Testis (tissue), 3 donors: ENCODE results near the gene TGFBR3. TPM values are rescaled to one million over a fixed set of nuclear protein-coding genes. Genes with fewer than 3 reads are reported as not detected.
A peak's percentile ranks its signal among the peaks of the same experiment; 100 is the strongest.

Source experiments
- DNase-seq: peaks from one replicate; pipeline ENCODE4 v3.0.0-alpha.2; 2019
- H3K27ac ChIP-seq, 2 donors: fragments of 200-600 bp; sonication (generic); one replicate each; pipeline ENCODE4 v1.5.1; 2019
- H3K27me3 ChIP-seq: fragments of 200-600 bp; sonication (generic); one replicate; pipeline ENCODE4 v1.5.1; 2019
- H3K36me3 ChIP-seq: fragments of 200-600 bp; sonication (generic); one replicate; pipeline ENCODE4 v1.5.1; 2017; ENCODE audit warnings: low read depth; ENCODE audit errors: missing control alignments
- H3K4me1 ChIP-seq: fragments of 200-600 bp; sonication (generic); one replicate; pipeline ENCODE4 v1.5.1; 2019
- H3K4me3 ChIP-seq, 2 donors: fragments of 200-600 bp; sonication (generic); one replicate each; pipeline ENCODE4 v1.5.1; 2017 to 2019
- H3K9me3 ChIP-seq: fragments of 200-600 bp; sonication (generic); one replicate; pipeline ENCODE4 v1.5.1; 2017
- POLR2A ChIP-seq: fragments of 450-650 bp; IDR thresholded peaks from one replicate; pipeline ENCODE4 v1.6.1; 2017; ENCODE audit warnings: antibody characterized with exemption, mild to moderate bottlenecking, moderate library complexity
- WGBS, 2 donors: methylation state at CpG; one replicate each; pipeline ENCODE4 v1.1.5; 2018; 5-methylcytosine and 5-hydroxymethylcytosine counted together
- intact Hi-C: fragments of 100-400 bp; cut with DNase I; formaldehyde crosslinking; loops from one replicate; pipeline ENCODE4 v1.15.1; 2023; ENCODE audit warnings: low total_unique reads
- polyA plus RNA-seq: library from polyadenylated mRNA; stranded (reverse); fragments of 350-450 nt; fragmentation: Illumina TruSeq; extraction: RNeasy Lipid Tissue Mini Kit (QIAGEN cat#74804); gene quantifications from one replicate; pipeline ENCODE4 v1.2.3, GENCODE V29; 2014; ENCODE audit warnings: low read depth, low replicate concordance; ENCODE audit not compliant: insufficient read depth
- total RNA-seq, 2 donors: library from RNA; depleted of rRNA; stranded (reverse); fragments of >200 nt; gene quantifications; one replicate each; pipeline ENCODE4 v1.2.3, GENCODE V29; 2016
- TF ChIP-seq, protein P1 (sequence below), 3 experiments: fragments of 450-650 bp in 2 of 3; fragments of 200-600 bp in 1 of 3; sonication (generic) in 1 of 3; IDR thresholded peaks; one replicate each; pipeline ENCODE4 v1.5.1; 2016 to 2019; ENCODE audit warnings: antibody characterized with exemption in 3 of 3, mild to moderate bottlenecking in 2 of 3, moderate library complexity in 1 of 3

TGFBR3 gene
- total and polyA plus RNA-seq, 3 donors from 2014 or later = 24.0 to 37.2 (median 34.7) TPM

DNA sequence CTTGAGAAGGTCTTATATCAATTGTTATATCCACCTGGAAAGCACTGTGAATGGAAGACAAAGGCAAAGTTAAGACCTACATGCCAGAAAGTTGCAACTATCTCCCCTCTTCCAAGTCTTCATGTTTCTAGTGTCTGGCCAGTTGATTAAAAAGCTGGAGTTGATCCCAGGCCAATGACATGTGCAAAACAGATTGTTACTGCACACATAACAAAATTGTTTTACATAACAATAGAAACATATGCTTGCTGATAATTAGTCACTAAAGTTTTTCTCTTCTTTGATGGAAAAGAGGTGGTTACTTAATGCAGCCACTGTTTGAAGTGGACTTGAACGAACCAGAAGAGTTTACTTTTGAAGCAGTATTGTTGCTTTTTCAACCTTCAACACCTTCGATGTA, 158.2 kb downstream of the TGFBR3 start:
- no peaks in the 10 kb centered on the region for H3K9me3 ChIP-seq
- no peaks in the 10 kb centered on the region for H3K36me3 ChIP-seq
- TF ChIP-seq, protein P1, sequence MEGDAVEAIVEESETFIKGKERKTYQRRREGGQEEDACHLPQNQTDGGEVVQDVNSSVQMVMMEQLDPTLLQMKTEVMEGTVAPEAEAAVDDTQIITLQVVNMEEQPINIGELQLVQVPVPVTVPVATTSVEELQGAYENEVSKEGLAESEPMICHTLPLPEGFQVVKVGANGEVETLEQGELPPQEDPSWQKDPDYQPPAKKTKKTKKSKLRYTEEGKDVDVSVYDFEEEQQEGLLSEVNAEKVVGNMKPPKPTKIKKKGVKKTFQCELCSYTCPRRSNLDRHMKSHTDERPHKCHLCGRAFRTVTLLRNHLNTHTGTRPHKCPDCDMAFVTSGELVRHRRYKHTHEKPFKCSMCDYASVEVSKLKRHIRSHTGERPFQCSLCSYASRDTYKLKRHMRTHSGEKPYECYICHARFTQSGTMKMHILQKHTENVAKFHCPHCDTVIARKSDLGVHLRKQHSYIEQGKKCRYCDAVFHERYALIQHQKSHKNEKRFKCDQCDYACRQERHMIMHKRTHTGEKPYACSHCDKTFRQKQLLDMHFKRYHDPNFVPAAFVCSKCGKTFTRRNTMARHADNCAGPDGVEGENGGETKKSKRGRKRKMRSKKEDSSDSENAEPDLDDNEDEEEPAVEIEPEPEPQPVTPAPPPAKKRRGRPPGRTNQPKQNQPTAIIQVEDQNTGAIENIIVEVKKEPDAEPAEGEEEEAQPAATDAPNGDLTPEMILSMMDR (IDR thresholded peaks at IDR 0.05) = no peak
- TF ChIP-seq POLR2A = no peak
- intact Hi-C loops = no loop called here
- no peak for DNase-seq
- peaks cover 2% of the 10 kb centered on the region for H3K4me1 ChIP-seq
- 80 to 84% methylated on average over 2 of the region's 2 CpGs for WGBS, 2 donors
- H3K27me3 ChIP-seq = no peaks in the 10 kb centered on the region
- no peak overlapping the region for H3K4me3 ChIP-seq
- H3K27ac ChIP-seq = no peak overlapping the region

DNA sequence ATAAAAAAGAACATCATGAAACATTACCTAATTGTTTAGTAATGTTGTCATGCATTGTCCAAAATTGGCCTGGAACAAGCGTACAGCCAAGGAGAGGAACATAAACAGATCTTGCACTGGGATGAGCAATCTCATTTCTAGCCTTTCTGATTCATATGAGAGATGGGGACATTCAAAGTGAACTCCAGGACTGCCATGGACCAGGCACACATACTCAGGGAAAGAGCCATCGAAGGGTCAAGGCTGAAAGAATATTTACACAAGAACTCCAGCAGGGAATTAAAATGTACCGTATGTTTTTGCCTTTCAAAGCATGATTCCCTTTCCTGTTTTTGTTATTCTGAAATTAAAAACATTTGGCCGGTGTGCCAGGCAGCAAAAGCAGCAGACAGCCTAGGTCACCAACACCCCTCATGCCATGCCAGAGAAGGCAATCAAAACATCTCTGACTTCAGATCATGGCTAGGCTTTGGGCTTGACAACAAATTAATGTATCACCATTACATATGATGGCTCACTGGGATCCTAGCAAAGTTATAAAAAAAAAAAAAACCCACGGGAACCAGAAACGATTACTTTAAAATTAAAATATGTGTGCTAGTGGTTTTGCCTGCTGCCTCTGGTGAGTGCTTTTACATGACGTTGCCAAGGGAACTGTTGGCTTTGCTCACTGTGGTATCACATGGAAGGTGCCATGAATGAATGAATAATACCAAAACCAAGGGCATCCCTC, 159.8 kb downstream of the TGFBR3 start:
- peak overlapping the region; percentile 1 to 85 for H3K27ac ChIP-seq
- intact Hi-C loops = no loop called here
- H3K9me3 ChIP-seq = no peaks in the 10 kb centered on the region
- H3K4me3 ChIP-seq = no peak overlapping the region
- no peaks in the 10 kb centered on the region for H3K4me1 ChIP-seq
- WGBS, 2 donors = 50 to 54% methylated on average over 7 of the region's 7 CpGs
- H3K36me3 ChIP-seq = no peaks in the 10 kb centered on the region
- H3K27me3 ChIP-seq = no peaks in the 10 kb centered on the region
- TF ChIP-seq, protein P1 (IDR thresholded peaks at IDR 0.05) = no peak
- TF ChIP-seq POLR2A = no peak
- DNase-seq = peak; percentile 57

GRCh38 chr1:91725618-91725988, 160.3 kb downstream of the TGFBR3 start:
- intact Hi-C loops = no loop called here
- no peak for TF ChIP-seq POLR2A
- TF ChIP-seq, protein P1 (IDR thresholded peaks at IDR 0.05) = no peak
- Histone ChIP-seq H3K9me3 (no peaks in the 10 kb centered on the region), H3K27me3 (no peaks in the 10 kb centered on the region), H3K27ac (peak overlapping the region; percentile 1 to 85), H3K4me1 (no peaks in the 10 kb centered on the region), H3K36me3 (no peaks in the 10 kb centered on the region), H3K4me3 (no peak overlapping the region)
- WGBS, 2 donors = 76 to 79% methylated on average over 1 of the region's 1 CpG
- DNase-seq = no peak

DNA sequence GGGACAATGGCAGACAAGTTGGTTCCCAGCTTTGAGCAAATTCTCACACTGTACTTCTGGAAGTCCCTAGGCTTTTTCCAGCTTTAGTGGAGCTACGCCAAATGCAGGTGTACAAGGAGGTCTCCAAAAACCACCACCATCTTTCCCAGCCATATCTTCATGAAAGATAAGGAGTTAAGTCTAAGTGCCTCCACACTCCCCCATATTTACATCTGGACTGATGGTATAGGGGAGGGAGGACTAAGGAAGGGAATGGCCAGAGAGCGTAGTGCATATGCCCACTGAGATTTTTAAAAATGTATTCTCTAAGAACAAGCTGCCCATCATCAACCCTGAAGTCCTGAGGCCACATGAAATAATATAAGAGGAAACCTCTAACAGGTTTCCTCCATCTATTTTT, 161.3 kb downstream of the TGFBR3 start:
- H3K36me3 ChIP-seq = no peaks in the 10 kb centered on the region
- no peak overlapping the region for H3K4me3 ChIP-seq
- no peaks in the 10 kb centered on the region for H3K9me3 ChIP-seq
- intact Hi-C loops = no loop called here
- TF ChIP-seq POLR2A = no peak
- TF ChIP-seq, protein P1 (IDR thresholded peaks at IDR 0.05) = no peak
- 52 to 69% methylated on average over 2 of the region's 2 CpGs for WGBS, 2 donors
- no peak for DNase-seq
- no peaks in the 10 kb centered on the region for H3K27me3 ChIP-seq
- no peaks in the 10 kb centered on the region for H3K4me1 ChIP-seq
- peak overlapping the region in 1 of 2 donors; percentile 85 for H3K27ac ChIP-seq

- H3K4me3 ChIP-seq = no peak overlapping the region
- H3K36me3 ChIP-seq = no peaks in the 10 kb centered on the region
- intact Hi-C loops = no loop called here
- no peak overlapping the region for H3K27ac ChIP-seq
- TF ChIP-seq, protein P1 (IDR thresholded peaks at IDR 0.05) = no peak
- no peak for TF ChIP-seq POLR2A
- 85 to 88% methylated on average over 1 of the region's 1 CpG for WGBS, 2 donors
- no peaks in the 10 kb centered on the region for H3K4me1 ChIP-seq
- no peak for DNase-seq
- H3K27me3 ChIP-seq = no peaks in the 10 kb centered on the region
- no peaks in the 10 kb centered on the region for H3K9me3 ChIP-seq
Measured at GRCh38 chr1:91724231-91724630, 161.7 kb downstream of the TGFBR3 start.
